ENCODE results near the gene RNF19B.

RNF19B gene

GRCh38 chr1:32888134-32888533 is 76.5 kb downstream of the RNF19B start:
- Histone ChIP-seq H3K14ac (ENCODE audit: low read length in 2 of 2) (no peak overlapping the region), H3K27ac (ENCODE audit: low read length, poor library complexity, severe bottlenecking) (no peak overlapping the region), H3K36me3 (ENCODE audit: control insufficient read depth in 1 of 2, insufficient read depth in 2 of 2, low read depth in 1 of 2, low read length in 2 of 2) (no peaks in the 10 kb centered on the region), H3K27me3 (ENCODE audit: control insufficient read depth in 1 of 2, insufficient read depth in 1 of 2, low read length in 2 of 2) (peaks cover 85 to 92% of the 10 kb centered on the region in 2 experiments), H3K9me3 (ENCODE audit: control insufficient read depth, low read length) (no peaks in the 10 kb centered on the region), H2BK5ac (ENCODE audit: low read depth, low read length, poor library complexity, severe bottlenecking) (no peak overlapping the region), H3K18ac (ENCODE audit: low read depth in 1 of 2, low read length in 2 of 2) (no peak overlapping the region), H3K4me1 (ENCODE audit: control insufficient read depth, insufficient read depth, low read depth, low read length) (peaks cover 14% of the 10 kb centered on the region), H3K4me3 (ENCODE audit: insufficient read depth in 1 of 2, low read depth in 1 of 2, low read length in 2 of 2) (no peak overlapping the region), H2BK120ac (ENCODE audit: low read depth, low read length) (no peak overlapping the region), H3K9ac (ENCODE audit: low read length) (no peak overlapping the region), H2AK5ac (ENCODE audit: low read length, severe bottlenecking) (no peak overlapping the region), H3K23ac (ENCODE audit: low read length in 2 of 2) (no peak overlapping the region), H4K8ac (ENCODE audit: low read length) (no peak overlapping the region), H2BK12ac (ENCODE audit: low read length in 2 of 2) (no peak overlapping the region), H4K91ac (ENCODE audit: low read length) (no peak overlapping the region), H3K4me2 (ENCODE audit: low read length, poor library complexity, severe bottlenecking) (no peak overlapping the region), H3K79me1 (replicated peaks; ENCODE audit: low read length, poor library complexity, severe bottlenecking) (no peaks in the 10 kb centered on the region), H2AFZ (ENCODE audit: low read depth, low read length) (no peak overlapping the region), H2BK15ac (ENCODE audit: low read depth, poor library complexity, severe bottlenecking) (no peak overlapping the region), H3K4ac (ENCODE audit: low read depth in 1 of 2, low read length in 2 of 2) (no peak overlapping the region)
- DNase-seq, result no peak
- WGBS, result 79% methylated on average over 3 of the region's 3 CpGs

GRCh38 chr1:32887623-32888022 is 77.0 kb downstream of the RNF19B start:
- H2BK15ac ChIP-seq (ENCODE audit: low read depth, poor library complexity, severe bottlenecking), result no peak overlapping the region
- H4K8ac ChIP-seq (ENCODE audit: low read length), result no peak overlapping the region
- H3K4me1 ChIP-seq (ENCODE audit: control insufficient read depth, insufficient read depth, low read depth, low read length), result peaks cover 10% of the 10 kb centered on the region
- DNase-seq, result no peak
- H3K79me1 ChIP-seq (replicated peaks; ENCODE audit: low read length, poor library complexity, severe bottlenecking), result no peaks in the 10 kb centered on the region
- no peak overlapping the region for H2BK5ac ChIP-seq (ENCODE audit: low read depth, low read length, poor library complexity, severe bottlenecking)
- H3K4me3 ChIP-seq (ENCODE audit: insufficient read depth in 1 of 2, low read depth in 1 of 2, low read length in 2 of 2), result no peak overlapping the region
- H2BK120ac ChIP-seq (ENCODE audit: low read depth, low read length), result no peak overlapping the region
- no peak overlapping the region for H3K14ac ChIP-seq (ENCODE audit: low read length in 2 of 2)
- H3K23ac ChIP-seq (ENCODE audit: low read length in 2 of 2), result no peak overlapping the region
- no peak overlapping the region for H3K9ac ChIP-seq (ENCODE audit: low read length)
- H3K27ac ChIP-seq (ENCODE audit: low read length, poor library complexity, severe bottlenecking), result no peak overlapping the region
- no peaks in the 10 kb centered on the region for H3K36me3 ChIP-seq (ENCODE audit: control insufficient read depth in 1 of 2, insufficient read depth in 2 of 2, low read depth in 1 of 2, low read length in 2 of 2)
- WGBS, result 87% methylated on average over 11 of the region's 12 CpGs
- no peak overlapping the region for H2AFZ ChIP-seq (ENCODE audit: low read depth, low read length)
- no peak overlapping the region for H2BK12ac ChIP-seq (ENCODE audit: low read length in 2 of 2)
- H2AK5ac ChIP-seq (ENCODE audit: low read length, severe bottlenecking), result no peak overlapping the region
- no peak overlapping the region for H4K91ac ChIP-seq (ENCODE audit: low read length)
- no peak overlapping the region for H3K4me2 ChIP-seq (ENCODE audit: low read length, poor library complexity, severe bottlenecking)
- H3K18ac ChIP-seq (ENCODE audit: low read depth in 1 of 2, low read length in 2 of 2), result no peak overlapping the region
- peaks cover 83 to 87% of the 10 kb centered on the region in 2 experiments for H3K27me3 ChIP-seq (ENCODE audit: control insufficient read depth in 1 of 2, insufficient read depth in 1 of 2, low read length in 2 of 2)
- no peak overlapping the region for H3K4ac ChIP-seq (ENCODE audit: low read depth in 1 of 2, low read length in 2 of 2)
- no peaks in the 10 kb centered on the region for H3K9me3 ChIP-seq (ENCODE audit: control insufficient read depth, low read length)

- Histone ChIP-seq H3K79me1 (replicated peaks; ENCODE audit: low read length, poor library complexity, severe bottlenecking) (no peaks in the 10 kb centered on the region), H2AK5ac (ENCODE audit: low read length, severe bottlenecking) (no peak overlapping the region), H2AFZ (ENCODE audit: low read depth, low read length) (no peak overlapping the region), H3K27ac (ENCODE audit: low read length, poor library complexity, severe bottlenecking) (no peak overlapping the region), H4K91ac (ENCODE audit: low read length) (no peak overlapping the region), H2BK5ac (ENCODE audit: low read depth, low read length, poor library complexity, severe bottlenecking) (no peak overlapping the region), H3K14ac (ENCODE audit: low read length in 2 of 2) (no peak overlapping the region), H3K4ac (ENCODE audit: low read depth in 1 of 2, low read length in 2 of 2) (no peak overlapping the region), H3K4me1 (ENCODE audit: control insufficient read depth, insufficient read depth, low read depth, low read length) (peaks cover 7% of the 10 kb centered on the region), H3K18ac (ENCODE audit: low read depth in 1 of 2, low read length in 2 of 2) (no peak overlapping the region), H3K23ac (ENCODE audit: low read length in 2 of 2) (no peak overlapping the region), H3K9me3 (ENCODE audit: control insufficient read depth, low read length) (no peaks in the 10 kb centered on the region), H3K36me3 (ENCODE audit: control insufficient read depth in 1 of 2, insufficient read depth in 2 of 2, low read depth in 1 of 2, low read length in 2 of 2) (no peaks in the 10 kb centered on the region), H2BK120ac (ENCODE audit: low read depth, low read length) (no peak overlapping the region), H2BK15ac (ENCODE audit: low read depth, poor library complexity, severe bottlenecking) (no peak overlapping the region), H3K4me2 (ENCODE audit: low read length, poor library complexity, severe bottlenecking) (no peak overlapping the region), H3K4me3 (ENCODE audit: insufficient read depth in 1 of 2, low read depth in 1 of 2, low read length in 2 of 2) (no peak overlapping the region), H4K8ac (ENCODE audit: low read length) (no peak overlapping the region), H3K27me3 (ENCODE audit: control insufficient read depth in 1 of 2, insufficient read depth in 1 of 2, low read length in 2 of 2) (peaks cover 76 to 85% of the 10 kb centered on the region in 2 experiments), H2BK12ac (ENCODE audit: low read length in 2 of 2) (no peak overlapping the region), H3K9ac (ENCODE audit: low read length) (no peak overlapping the region)
- DNase-seq, result no peak
- 54% methylated on average over 19 of the region's 19 CpGs for WGBS
Measured at GRCh38 chr1:32886828-32887414, 77.7 kb downstream of the RNF19B start.

All from mesenchymal stem cell (in vitro differentiated cells and primary cell).